Measurements from ENCODE around the gene OR7D2. TPM values are rescaled to one million over a fixed set of nuclear protein-coding genes. Genes with fewer than 3 reads are reported as not detected.

OR7D2 gene
- total and polyA plus RNA-seq, 4 donors: not detected

GRCh38 chr19:9149997-9150396 is 28.8 kb upstream of the OR7D2 start:
- Histone ChIP-seq H3K4me1 (ENCODE audit: control insufficient read depth in 1 of 2, insufficient read depth in 2 of 2, low read length in 2 of 2) (no peaks in the 10 kb centered on the region), H3K27ac (ENCODE audit: low read depth in 1 of 2, low read length in 2 of 2) (no peak overlapping the region), H3K4me3 (ENCODE audit: low read length in 2 of 2) (no peak overlapping the region), H3K9me3 (ENCODE audit: control insufficient read depth, low read length) (peaks cover 4% of the 10 kb centered on the region), H3K27me3 (ENCODE audit: control insufficient read depth in 1 of 2, insufficient read depth in 2 of 2, low read length in 1 of 2) (no peaks in the 10 kb centered on the region), H3K36me3 (ENCODE audit: control insufficient read depth in 1 of 2, insufficient read depth in 2 of 2, low read length in 1 of 2) (peaks cover 0 to 6% of the 10 kb centered on the region in 2 donors)
- DNase-seq (no peak), ATAC-seq (ENCODE audit: low FRiP score) (no peak)
- intact Hi-C loops (cut with DNase I): loop anchor here in 1 of 2 donors (10.0 kb wide), 1 partner anchor 645 kb away; no protein-coding TSS in a partner anchor
- WGBS, 2 donors: 92 to 94% methylated on average over 4 of the region's 4 CpGs

- H3K4me3 ChIP-seq (ENCODE audit: low read length in 2 of 2): no peak overlapping the region
- H3K27me3 ChIP-seq (ENCODE audit: control insufficient read depth in 1 of 2, insufficient read depth in 2 of 2, low read length in 1 of 2): no peaks in the 10 kb centered on the region
- no peak overlapping the region for H3K27ac ChIP-seq (ENCODE audit: low read depth in 1 of 2, low read length in 2 of 2)
- peaks cover 0 to 8% of the 10 kb centered on the region in 2 donors for H3K36me3 ChIP-seq (ENCODE audit: control insufficient read depth in 1 of 2, insufficient read depth in 2 of 2, low read length in 1 of 2)
- no peaks in the 10 kb centered on the region for H3K4me1 ChIP-seq (ENCODE audit: control insufficient read depth in 1 of 2, insufficient read depth in 2 of 2, low read length in 2 of 2)
- WGBS, 2 donors: 97 to 99% methylated on average over 5 of the region's 5 CpGs
- intact Hi-C loops (cut with DNase I): no loop called here
- ATAC-seq (ENCODE audit: low FRiP score) (no peak), DNase-seq (no peak)
- H3K9me3 ChIP-seq (ENCODE audit: control insufficient read depth, low read length): peaks cover 8% of the 10 kb centered on the region
Observed at GRCh38 chr19:9150650-9151049, 28.1 kb upstream of the OR7D2 start.

- 94 to 98% methylated on average over 5 of the region's 5 CpGs for WGBS, 2 donors
- H3K9me3 ChIP-seq (ENCODE audit: control insufficient read depth, low read length): peaks cover 12% of the 10 kb centered on the region
- H3K36me3 ChIP-seq (ENCODE audit: control insufficient read depth in 1 of 2, insufficient read depth in 2 of 2, low read length in 1 of 2): peaks cover 3 to 11% of the 10 kb centered on the region in 2 donors
- DNase-seq (no peak), ATAC-seq (ENCODE audit: low FRiP score) (no peak)
- no peak overlapping the region for H3K4me3 ChIP-seq (ENCODE audit: low read length in 2 of 2)
- intact Hi-C loops (cut with DNase I): no loop called here
- H3K27ac ChIP-seq (ENCODE audit: low read depth in 1 of 2, low read length in 2 of 2): no peak overlapping the region
- H3K27me3 ChIP-seq (ENCODE audit: control insufficient read depth in 1 of 2, insufficient read depth in 2 of 2, low read length in 1 of 2): no peaks in the 10 kb centered on the region
- no peaks in the 10 kb centered on the region for H3K4me1 ChIP-seq (ENCODE audit: control insufficient read depth in 1 of 2, insufficient read depth in 2 of 2, low read length in 2 of 2)
Observed at GRCh38 chr19:9151367-9151766, 27.4 kb upstream of the OR7D2 start.

- DNase-seq: no peak
- Histone ChIP-seq H3K27me3 (ENCODE audit: control insufficient read depth in 1 of 2, insufficient read depth in 2 of 2, low read length in 1 of 2) (no peaks in the 10 kb centered on the region), H3K4me3 (ENCODE audit: low read length in 2 of 2) (no peak overlapping the region), H3K27ac (ENCODE audit: low read depth in 1 of 2, low read length in 2 of 2) (no peak overlapping the region), H3K4me1 (ENCODE audit: control insufficient read depth in 1 of 2, insufficient read depth in 2 of 2, low read length in 2 of 2) (no peaks in the 10 kb centered on the region), H3K9me3 (ENCODE audit: control insufficient read depth, low read length) (peaks cover 24% of the 10 kb centered on the region), H3K36me3 (ENCODE audit: control insufficient read depth in 1 of 2, insufficient read depth in 2 of 2, low read length in 1 of 2) (peaks cover 31 to 34% of the 10 kb centered on the region in 2 donors)
- no peak for ATAC-seq (ENCODE audit: low FRiP score)
- 94 to 98% methylated on average over 4 of the region's 4 CpGs for WGBS, 2 donors
- intact Hi-C loops (cut with DNase I): no loop called here
Observed at GRCh38 chr19:9155591-9155990, 23.2 kb upstream of the OR7D2 start.

GRCh38 chr19:9156304-9156703 is 22.5 kb upstream of the OR7D2 start:
- peaks cover 31% of the 10 kb centered on the region for H3K9me3 ChIP-seq (ENCODE audit: control insufficient read depth, low read length)
- 83 to 95% methylated on average over 1 of the region's 1 CpG for WGBS, 2 donors
- H3K27me3 ChIP-seq (ENCODE audit: control insufficient read depth in 1 of 2, insufficient read depth in 2 of 2, low read length in 1 of 2): no peaks in the 10 kb centered on the region
- DNase-seq (no peak), ATAC-seq (ENCODE audit: low FRiP score) (no peak)
- no peak overlapping the region for H3K27ac ChIP-seq (ENCODE audit: low read depth in 1 of 2, low read length in 2 of 2)
- peaks cover 33 to 40% of the 10 kb centered on the region in 2 donors for H3K36me3 ChIP-seq (ENCODE audit: control insufficient read depth in 1 of 2, insufficient read depth in 2 of 2, low read length in 1 of 2)
- intact Hi-C loops (cut with DNase I): no loop called here
- H3K4me1 ChIP-seq (ENCODE audit: control insufficient read depth in 1 of 2, insufficient read depth in 2 of 2, low read length in 2 of 2): no peaks in the 10 kb centered on the region
- H3K4me3 ChIP-seq (ENCODE audit: low read length in 2 of 2): no peak overlapping the region

GRCh38 chr19:9159891-9160290 is 18.9 kb upstream of the OR7D2 start:
- H3K27ac ChIP-seq (ENCODE audit: low read depth in 1 of 2, low read length in 2 of 2): no peak overlapping the region
- DNase-seq: no peak
- peaks cover 31% of the 10 kb centered on the region for H3K9me3 ChIP-seq (ENCODE audit: control insufficient read depth, low read length)
- intact Hi-C loops (cut with DNase I): no loop called here
- no peak for ATAC-seq (ENCODE audit: low FRiP score)
- H3K4me3 ChIP-seq (ENCODE audit: low read length in 2 of 2): no peak overlapping the region
- no peaks in the 10 kb centered on the region for H3K27me3 ChIP-seq (ENCODE audit: control insufficient read depth in 1 of 2, insufficient read depth in 2 of 2, low read length in 1 of 2)
- peaks cover 38 to 57% of the 10 kb centered on the region in 2 donors for H3K36me3 ChIP-seq (ENCODE audit: control insufficient read depth in 1 of 2, insufficient read depth in 2 of 2, low read length in 1 of 2)
- H3K4me1 ChIP-seq (ENCODE audit: control insufficient read depth in 1 of 2, insufficient read depth in 2 of 2, low read length in 2 of 2): no peaks in the 10 kb centered on the region
- WGBS, 2 donors: 97 to 98% methylated on average over 13 of the region's 13 CpGs

GRCh38 chr19:9161427-9161826 is 17.4 kb upstream of the OR7D2 start:
- Histone ChIP-seq H3K4me3 (ENCODE audit: low read length in 2 of 2) (no peak overlapping the region), H3K4me1 (ENCODE audit: control insufficient read depth in 1 of 2, insufficient read depth in 2 of 2, low read length in 2 of 2) (no peaks in the 10 kb centered on the region), H3K36me3 (ENCODE audit: control insufficient read depth in 1 of 2, insufficient read depth in 2 of 2, low read length in 1 of 2) (peaks cover 32 to 54% of the 10 kb centered on the region in 2 donors), H3K27me3 (ENCODE audit: control insufficient read depth in 1 of 2, insufficient read depth in 2 of 2, low read length in 1 of 2) (no peaks in the 10 kb centered on the region), H3K27ac (ENCODE audit: low read depth in 1 of 2, low read length in 2 of 2) (no peak overlapping the region), H3K9me3 (ENCODE audit: control insufficient read depth, low read length) (peaks cover 23% of the 10 kb centered on the region)
- no peak for ATAC-seq (ENCODE audit: low FRiP score)
- intact Hi-C loops (cut with DNase I): no loop called here
- WGBS, 2 donors: 98 to 99% methylated on average over 12 of the region's 12 CpGs
- no peak for DNase-seq

- peaks cover 13% of the 10 kb centered on the region for H3K9me3 ChIP-seq (ENCODE audit: control insufficient read depth, low read length)
- intact Hi-C loops (cut with DNase I): no loop called here
- H3K4me1 ChIP-seq (ENCODE audit: control insufficient read depth in 1 of 2, insufficient read depth in 2 of 2, low read length in 2 of 2): no peaks in the 10 kb centered on the region
- DNase-seq (no peak), ATAC-seq (ENCODE audit: low FRiP score) (no peak)
- H3K36me3 ChIP-seq (ENCODE audit: control insufficient read depth in 1 of 2, insufficient read depth in 2 of 2, low read length in 1 of 2): peaks cover 12 to 29% of the 10 kb centered on the region in 2 donors
- no peak overlapping the region for H3K27ac ChIP-seq (ENCODE audit: low read depth in 1 of 2, low read length in 2 of 2)
- no peak overlapping the region for H3K4me3 ChIP-seq (ENCODE audit: low read length in 2 of 2)
- 92 to 94% methylated on average over 3 of the region's 3 CpGs for WGBS, 2 donors
- H3K27me3 ChIP-seq (ENCODE audit: control insufficient read depth in 1 of 2, insufficient read depth in 2 of 2, low read length in 1 of 2): no peaks in the 10 kb centered on the region
Observed at GRCh38 chr19:9165261-9165660, 13.5 kb upstream of the OR7D2 start.

GRCh38 chr19:9166846-9167245 is 11.9 kb upstream of the OR7D2 start:
- Histone ChIP-seq H3K4me1 (ENCODE audit: control insufficient read depth in 1 of 2, insufficient read depth in 2 of 2, low read length in 2 of 2) (no peaks in the 10 kb centered on the region), H3K27ac (ENCODE audit: low read depth in 1 of 2, low read length in 2 of 2) (no peak overlapping the region), H3K9me3 (ENCODE audit: control insufficient read depth, low read length) (peaks cover 2% of the 10 kb centered on the region), H3K27me3 (ENCODE audit: control insufficient read depth in 1 of 2, insufficient read depth in 2 of 2, low read length in 1 of 2) (no peaks in the 10 kb centered on the region), H3K36me3 (ENCODE audit: control insufficient read depth in 1 of 2, insufficient read depth in 2 of 2, low read length in 1 of 2) (peaks cover 2 to 20% of the 10 kb centered on the region in 2 donors), H3K4me3 (ENCODE audit: low read length in 2 of 2) (no peak overlapping the region)
- WGBS, 2 donors: 91 to 95% methylated on average over 4 of the region's 4 CpGs
- intact Hi-C loops (cut with DNase I): no loop called here
- no peak for DNase-seq
- ATAC-seq (ENCODE audit: low FRiP score): no peak

Data from aorta (tissue), 5 donors.